ENCODE results near the gene CHMP2A.

DNA sequence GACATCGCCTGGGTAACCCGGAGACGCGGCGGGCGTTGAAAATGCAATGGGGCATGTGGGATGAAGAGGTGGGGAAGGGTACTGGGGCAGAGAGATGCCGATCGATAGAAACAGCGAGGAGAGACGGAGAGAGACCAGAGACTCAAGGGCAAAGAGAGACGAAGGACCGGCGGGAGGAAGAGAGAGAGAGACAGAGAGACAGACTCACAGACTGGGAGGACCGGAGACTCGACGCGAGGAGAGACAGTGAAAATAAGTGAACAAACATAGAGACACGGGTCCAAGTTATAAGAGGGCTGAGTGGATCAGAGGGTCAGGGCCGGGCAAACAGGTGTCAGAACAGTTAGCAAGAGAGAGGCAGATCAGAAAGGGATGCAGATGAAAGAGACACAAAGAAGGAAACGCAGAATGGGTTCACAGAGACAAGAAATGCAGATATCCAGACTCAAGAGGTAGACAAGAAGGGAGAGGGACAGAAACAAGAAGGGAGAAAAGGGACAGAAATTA, 18.8 kb upstream of the CHMP2A start:
- TF ChIP-seq, protein P1, sequence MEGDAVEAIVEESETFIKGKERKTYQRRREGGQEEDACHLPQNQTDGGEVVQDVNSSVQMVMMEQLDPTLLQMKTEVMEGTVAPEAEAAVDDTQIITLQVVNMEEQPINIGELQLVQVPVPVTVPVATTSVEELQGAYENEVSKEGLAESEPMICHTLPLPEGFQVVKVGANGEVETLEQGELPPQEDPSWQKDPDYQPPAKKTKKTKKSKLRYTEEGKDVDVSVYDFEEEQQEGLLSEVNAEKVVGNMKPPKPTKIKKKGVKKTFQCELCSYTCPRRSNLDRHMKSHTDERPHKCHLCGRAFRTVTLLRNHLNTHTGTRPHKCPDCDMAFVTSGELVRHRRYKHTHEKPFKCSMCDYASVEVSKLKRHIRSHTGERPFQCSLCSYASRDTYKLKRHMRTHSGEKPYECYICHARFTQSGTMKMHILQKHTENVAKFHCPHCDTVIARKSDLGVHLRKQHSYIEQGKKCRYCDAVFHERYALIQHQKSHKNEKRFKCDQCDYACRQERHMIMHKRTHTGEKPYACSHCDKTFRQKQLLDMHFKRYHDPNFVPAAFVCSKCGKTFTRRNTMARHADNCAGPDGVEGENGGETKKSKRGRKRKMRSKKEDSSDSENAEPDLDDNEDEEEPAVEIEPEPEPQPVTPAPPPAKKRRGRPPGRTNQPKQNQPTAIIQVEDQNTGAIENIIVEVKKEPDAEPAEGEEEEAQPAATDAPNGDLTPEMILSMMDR (IDR thresholded peaks at IDR 0.05; ENCODE audit: extremely low read depth in 1 of 2, insufficient read depth in 1 of 2, low read depth in 1 of 2, low read length in 2 of 2): no peak
- TF ChIP-seq POLR2AphosphoS5 (IDR thresholded peaks at IDR 0.05; ENCODE audit: insufficient read depth, low read depth, low read length): no peak
- no peak for TF ChIP-seq EZH2 (IDR thresholded peaks at IDR 0.05; ENCODE audit: borderline replicate concordance, low read depth, low read length, severe bottlenecking)
- TF ChIP-seq POLR2A (IDR thresholded peaks at IDR 0.05; ENCODE audit: low read depth, low read length): no peak
- TF ChIP-seq JUN (IDR thresholded peaks at IDR 0.05; ENCODE audit: borderline replicate concordance, insufficient read depth, insufficient read length, low read depth): no peak
